Testis (tissue), 2 donors: ENCODE data around the gene DLG2.

Source experiments
- POLR2A ChIP-seq: fragments of 450-650 bp; IDR thresholded peaks from one replicate; pipeline ENCODE4 v1.6.1; 2017; ENCODE audit warnings: antibody characterized with exemption, mild to moderate bottlenecking, moderate library complexity
- TF ChIP-seq, protein P1 (sequence below), 3 experiments: fragments of 450-650 bp in 2 of 3; fragments of 200-600 bp in 1 of 3; sonication (generic) in 1 of 3; IDR thresholded peaks; one replicate each; pipeline ENCODE4 v1.5.1; 2016 to 2019; ENCODE audit warnings: antibody characterized with exemption in 3 of 3, mild to moderate bottlenecking in 2 of 3, moderate library complexity in 1 of 3

DNA sequence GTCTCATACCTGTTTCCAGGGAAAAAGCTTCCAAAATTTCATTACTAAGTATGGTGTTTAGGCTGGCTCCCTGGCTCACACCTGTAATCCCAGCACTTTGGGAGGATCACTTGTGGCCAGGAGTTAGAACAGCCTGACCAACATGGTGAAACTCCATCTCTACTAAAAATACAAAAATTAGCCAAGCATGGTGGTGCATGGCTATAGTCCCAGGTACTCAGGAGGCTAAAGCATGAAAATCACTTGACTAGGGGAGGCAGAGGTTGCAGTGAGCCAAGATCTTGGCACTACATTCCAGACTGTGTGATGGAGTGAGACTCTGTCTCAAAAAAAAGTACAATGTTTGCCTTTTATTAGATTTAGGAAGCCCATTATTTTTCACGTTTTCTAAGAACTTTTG is 2009.5 kb downstream of the DLG2 start:
- TF ChIP-seq, protein P1, sequence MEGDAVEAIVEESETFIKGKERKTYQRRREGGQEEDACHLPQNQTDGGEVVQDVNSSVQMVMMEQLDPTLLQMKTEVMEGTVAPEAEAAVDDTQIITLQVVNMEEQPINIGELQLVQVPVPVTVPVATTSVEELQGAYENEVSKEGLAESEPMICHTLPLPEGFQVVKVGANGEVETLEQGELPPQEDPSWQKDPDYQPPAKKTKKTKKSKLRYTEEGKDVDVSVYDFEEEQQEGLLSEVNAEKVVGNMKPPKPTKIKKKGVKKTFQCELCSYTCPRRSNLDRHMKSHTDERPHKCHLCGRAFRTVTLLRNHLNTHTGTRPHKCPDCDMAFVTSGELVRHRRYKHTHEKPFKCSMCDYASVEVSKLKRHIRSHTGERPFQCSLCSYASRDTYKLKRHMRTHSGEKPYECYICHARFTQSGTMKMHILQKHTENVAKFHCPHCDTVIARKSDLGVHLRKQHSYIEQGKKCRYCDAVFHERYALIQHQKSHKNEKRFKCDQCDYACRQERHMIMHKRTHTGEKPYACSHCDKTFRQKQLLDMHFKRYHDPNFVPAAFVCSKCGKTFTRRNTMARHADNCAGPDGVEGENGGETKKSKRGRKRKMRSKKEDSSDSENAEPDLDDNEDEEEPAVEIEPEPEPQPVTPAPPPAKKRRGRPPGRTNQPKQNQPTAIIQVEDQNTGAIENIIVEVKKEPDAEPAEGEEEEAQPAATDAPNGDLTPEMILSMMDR (IDR thresholded peaks at IDR 0.05), result no peak
- TF ChIP-seq POLR2A, result no peak
